BE2C (cell line): ENCODE results near the gene MAP3K21.

ENCODE experiments used
- DNase-seq: peaks from one replicate; pipeline ENCODE4 v3.0.0-alpha.2; 2020
- H3K27me3 ChIP-seq: fragments of 250-450 bp; sonication (Bioruptor Pico); 2 replicates; pipeline ENCODE4 v1.5.1; 2020; ENCODE audit warnings: mild to moderate bottlenecking
- H3K36me3 ChIP-seq: fragments of 250-450 bp; sonication (Bioruptor Pico); 2 replicates; pipeline ENCODE4 v1.5.1; 2020; ENCODE audit warnings: mild to moderate bottlenecking
- H3K4me1 ChIP-seq: fragments of 250-450 bp; sonication (Bioruptor Pico); 2 replicates; pipeline ENCODE4 v1.5.1; 2020
- H3K4me3 ChIP-seq: 2 replicates; pipeline ENCODE4 v1.5.1; 2011; ENCODE audit warnings: low read depth, low read length
- H3K9me3 ChIP-seq: fragments of 250-450 bp; sonication (Bioruptor Pico); 2 replicates; pipeline ENCODE4 v1.5.1; 2020
- TF ChIP-seq, protein P1 (sequence below): IDR thresholded peaks from 2 replicates; pipeline ENCODE4 v1.5.1; 2012; ENCODE audit warnings: mild to moderate bottlenecking, low read depth, low read length

The MAP3K21 gene

DNA sequence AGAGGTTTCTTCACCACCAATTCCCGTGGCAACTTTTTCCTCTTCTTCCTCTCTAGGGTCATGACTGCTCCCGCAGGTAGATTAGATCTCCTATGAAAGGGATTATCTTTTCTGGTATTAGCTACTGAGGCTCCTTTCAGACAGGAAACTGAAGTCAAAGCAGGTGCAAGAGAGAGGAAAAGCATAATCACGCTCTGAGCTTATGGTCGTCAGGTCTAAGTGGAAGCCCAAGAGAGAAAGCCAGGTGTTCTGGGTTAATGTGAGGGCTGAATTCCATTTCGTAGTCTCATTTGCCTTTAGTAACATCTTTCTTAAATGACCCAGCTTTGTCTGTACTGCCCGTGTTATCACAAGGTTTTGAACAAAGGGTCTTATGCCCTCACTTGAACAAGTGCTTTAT, 8.3 kb upstream of the MAP3K21 start:
- Histone ChIP-seq H3K9me3 (no peaks in the 10 kb centered on the region), H3K4me1 (no peaks in the 10 kb centered on the region), H3K4me3 (no peak overlapping the region), H3K36me3 (no peaks in the 10 kb centered on the region), H3K27me3 (peaks cover 58% of the 10 kb centered on the region)
- no peak for DNase-seq
- TF ChIP-seq, protein P1, sequence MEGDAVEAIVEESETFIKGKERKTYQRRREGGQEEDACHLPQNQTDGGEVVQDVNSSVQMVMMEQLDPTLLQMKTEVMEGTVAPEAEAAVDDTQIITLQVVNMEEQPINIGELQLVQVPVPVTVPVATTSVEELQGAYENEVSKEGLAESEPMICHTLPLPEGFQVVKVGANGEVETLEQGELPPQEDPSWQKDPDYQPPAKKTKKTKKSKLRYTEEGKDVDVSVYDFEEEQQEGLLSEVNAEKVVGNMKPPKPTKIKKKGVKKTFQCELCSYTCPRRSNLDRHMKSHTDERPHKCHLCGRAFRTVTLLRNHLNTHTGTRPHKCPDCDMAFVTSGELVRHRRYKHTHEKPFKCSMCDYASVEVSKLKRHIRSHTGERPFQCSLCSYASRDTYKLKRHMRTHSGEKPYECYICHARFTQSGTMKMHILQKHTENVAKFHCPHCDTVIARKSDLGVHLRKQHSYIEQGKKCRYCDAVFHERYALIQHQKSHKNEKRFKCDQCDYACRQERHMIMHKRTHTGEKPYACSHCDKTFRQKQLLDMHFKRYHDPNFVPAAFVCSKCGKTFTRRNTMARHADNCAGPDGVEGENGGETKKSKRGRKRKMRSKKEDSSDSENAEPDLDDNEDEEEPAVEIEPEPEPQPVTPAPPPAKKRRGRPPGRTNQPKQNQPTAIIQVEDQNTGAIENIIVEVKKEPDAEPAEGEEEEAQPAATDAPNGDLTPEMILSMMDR, result no peak

DNA sequence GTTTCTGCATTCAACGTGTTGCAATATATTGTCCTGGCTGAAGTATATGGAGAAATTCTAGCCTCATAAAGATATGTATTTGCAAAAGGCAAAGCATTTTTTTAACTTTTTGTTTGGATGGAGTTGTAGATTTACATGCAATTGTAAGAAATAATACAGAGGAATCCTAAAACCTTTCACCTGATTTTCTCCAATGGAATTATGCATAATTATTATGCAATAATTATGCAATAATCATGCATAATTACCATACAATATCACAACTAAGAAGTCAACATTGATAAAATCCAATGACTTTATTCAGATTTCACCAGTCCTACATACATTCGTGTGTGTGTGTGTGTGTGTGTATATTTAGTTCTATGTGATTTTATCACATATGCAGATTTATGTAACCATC, 7.5 kb upstream of the MAP3K21 start:
- no peaks in the 10 kb centered on the region for H3K4me1 ChIP-seq
- no peaks in the 10 kb centered on the region for H3K9me3 ChIP-seq
- TF ChIP-seq, protein P1, result no peak
- H3K27me3 ChIP-seq, result peaks cover 54% of the 10 kb centered on the region
- DNase-seq, result no peak
- H3K4me3 ChIP-seq, result no peak overlapping the region
- no peaks in the 10 kb centered on the region for H3K36me3 ChIP-seq

GRCh38 chr1:233323718-233324117, 3.8 kb upstream of the MAP3K21 start:
- H3K27me3 ChIP-seq, result peaks cover 44% of the 10 kb centered on the region
- H3K4me1 ChIP-seq, result no peaks in the 10 kb centered on the region
- H3K36me3 ChIP-seq, result no peaks in the 10 kb centered on the region
- DNase-seq, result no peak
- TF ChIP-seq, protein P1, result no peak
- H3K9me3 ChIP-seq, result no peaks in the 10 kb centered on the region
- no peak overlapping the region for H3K4me3 ChIP-seq

- Histone ChIP-seq H3K4me3 (no peak overlapping the region), H3K4me1 (no peaks in the 10 kb centered on the region), H3K36me3 (no peaks in the 10 kb centered on the region), H3K27me3 (peaks cover 49% of the 10 kb centered on the region), H3K9me3 (no peaks in the 10 kb centered on the region)
- TF ChIP-seq, protein P1, result no peak
- no peak for DNase-seq
These were observed 1.2 kb upstream of the MAP3K21 start for GRCh38 chr1:233326319-233326718.

DNA sequence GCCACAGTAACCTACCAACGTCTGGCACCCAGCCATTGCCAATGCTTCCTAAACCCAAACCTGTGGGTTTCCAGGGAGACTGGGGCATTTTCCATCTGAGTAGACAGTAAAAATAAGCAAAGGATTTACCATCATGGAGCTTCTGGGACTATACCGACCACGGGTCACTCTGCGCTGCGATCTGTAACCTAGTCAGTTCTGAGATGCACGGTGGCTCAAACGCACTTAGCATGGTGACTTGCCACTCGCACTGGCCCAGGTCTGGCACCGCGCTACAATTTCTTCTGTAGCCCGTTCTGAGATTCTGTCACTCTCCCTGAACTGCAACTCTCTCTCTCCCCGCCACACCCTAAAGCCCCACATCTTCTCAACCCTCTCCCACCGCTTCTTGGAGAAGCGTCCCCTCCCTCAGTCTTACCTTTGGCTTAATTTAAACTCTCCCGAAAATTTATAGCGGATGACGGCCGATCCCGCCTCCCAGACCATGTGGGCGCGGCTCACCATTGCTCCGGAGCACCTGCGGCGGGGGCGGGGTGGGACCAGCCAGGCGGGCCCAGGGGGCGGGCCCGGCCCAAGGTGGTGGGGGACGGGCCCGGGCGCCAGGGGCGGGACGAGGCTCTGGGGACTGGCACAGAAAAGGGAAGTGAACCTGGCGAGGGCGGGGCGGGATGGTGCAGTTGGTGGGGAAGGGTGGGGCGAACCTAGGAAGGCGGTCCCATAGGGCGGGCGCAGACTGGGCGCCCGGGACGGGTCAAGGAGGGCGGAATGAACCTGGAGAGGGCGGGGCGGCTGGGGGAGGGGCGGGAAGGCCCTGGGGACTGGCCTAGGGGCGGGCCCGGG, 493 bp upstream of the MAP3K21 start:
- TF ChIP-seq, protein P1, result no peak
- no peaks in the 10 kb centered on the region for H3K36me3 ChIP-seq
- no peaks in the 10 kb centered on the region for H3K9me3 ChIP-seq
- no peaks in the 10 kb centered on the region for H3K4me1 ChIP-seq
- no peak overlapping the region for H3K4me3 ChIP-seq
- DNase-seq, result peak; percentile 65
- peaks cover 46% of the 10 kb centered on the region for H3K27me3 ChIP-seq
